NCI-H2196 (cell line): ENCODE data around the gene DNAJC28.
"Not testable (repeated sequence)": the region's sequence is repeated elsewhere in the genome, so short reads cannot be mapped to it uniquely, and the experiment has no call there.

Source experiments
- DNase-seq: peaks from one replicate; lab custom pipeline; 2025; ENCODE audit not compliant: unreplicated experiment; lab: John Stamatoyannopoulos, UW

Gene DNAJC28

GRCh38 chr21:33481314-33481943 is 10.1 kb downstream of the DNAJC28 start:
- DNase-seq, result no peak

DNA sequence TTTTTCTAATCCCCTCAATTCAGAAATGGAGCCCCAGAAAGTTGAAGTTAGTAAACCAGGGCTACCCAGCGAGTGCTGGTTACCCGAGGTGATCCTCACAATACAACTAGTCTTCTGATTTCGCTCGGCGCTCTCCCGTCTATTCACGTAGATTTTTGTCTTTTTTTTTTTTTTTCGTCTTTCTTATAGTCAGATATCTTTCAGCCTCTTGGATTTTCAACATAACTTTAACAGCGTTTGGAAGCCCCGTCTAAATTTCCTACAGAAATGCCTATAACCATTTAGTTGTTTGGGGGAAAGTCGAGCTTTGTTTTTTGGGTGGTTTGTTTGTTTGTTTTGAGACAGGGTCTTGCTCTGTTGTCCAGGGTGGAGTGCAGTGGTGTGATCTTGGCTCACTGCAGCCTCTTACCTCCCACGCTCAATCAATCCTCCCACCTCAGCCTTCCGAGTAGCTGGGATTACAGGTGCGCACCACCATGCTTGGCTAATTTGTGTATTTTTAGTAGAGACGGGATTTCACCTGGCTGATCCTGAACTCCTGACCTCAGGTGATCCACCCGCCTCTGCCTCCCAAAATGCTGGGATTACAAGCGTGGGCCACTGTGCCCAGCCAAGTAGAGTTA is 10.9 kb downstream of the DNAJC28 start:
- no peak for DNase-seq

GRCh38 chr21:33479679-33480480 is 11.6 kb downstream of the DNAJC28 start, which contains the start of gene TMEM50B:
Gene TMEM50B, minus strand, starts transcription at chr21:33479974. Its CDS starts 11,089 bp downstream, at chr21:33468885.
- DNase-seq, result peak; percentile 94

GRCh38 chr21:33478935-33479678 is 12.4 kb downstream of the DNAJC28 start:
- no peak for DNase-seq

GRCh38 chr21:33478182-33478581 is 13.3 kb downstream of the DNAJC28 start:
- DNase-seq, result no peak

- DNase-seq, result no peak
Observed at GRCh38 chr21:33477066-33477465, 14.4 kb downstream of the DNAJC28 start.

DNA sequence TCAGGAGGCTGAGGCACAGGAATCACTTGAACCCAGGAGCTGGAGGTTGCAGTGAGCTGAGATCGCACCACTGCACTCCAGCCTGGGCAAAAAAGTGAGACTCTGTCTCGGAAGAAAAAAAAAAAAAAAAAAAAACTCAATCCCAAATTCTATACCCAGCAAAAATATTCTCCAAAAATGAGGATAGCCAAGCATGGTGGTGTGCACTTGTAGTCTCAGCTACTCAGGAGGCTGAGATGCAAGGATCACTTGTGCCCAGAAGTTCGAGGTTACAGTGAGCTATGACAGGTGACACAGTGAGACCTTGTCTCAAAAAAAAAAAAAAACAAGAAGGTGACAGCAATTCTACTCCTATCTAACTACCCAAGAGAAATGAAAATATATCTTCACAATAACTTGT is 18.2 kb downstream of the DNAJC28 start:
- no peak for DNase-seq

- DNase-seq, result no peak
Observed at GRCh38 chr21:33470701-33471100, 20.8 kb downstream of the DNAJC28 start.

DNA sequence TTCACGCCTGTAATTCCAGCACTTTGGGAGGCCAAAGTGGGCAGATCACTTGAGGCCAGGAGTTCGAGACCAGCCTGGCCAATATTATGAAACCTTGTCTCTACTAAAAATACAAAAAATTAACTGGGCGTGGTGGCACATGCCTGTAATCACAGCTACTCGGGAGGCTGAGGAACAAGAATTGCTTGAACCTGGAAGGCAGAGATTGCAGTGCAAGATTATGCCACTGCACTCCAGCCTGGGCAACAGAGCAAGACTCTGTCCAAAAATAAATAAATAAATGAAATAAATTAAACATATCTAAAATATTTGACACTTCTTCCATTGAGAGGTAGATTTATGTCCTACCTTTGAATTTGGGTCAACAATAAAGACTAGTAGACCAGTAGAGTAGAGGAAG is 22.3 kb downstream of the DNAJC28 start:
- DNase-seq, result not testable (repeated sequence)

- no peak for DNase-seq
Observed at GRCh38 chr21:33461538-33462250, 29.8 kb downstream of the DNAJC28 start.

DNA sequence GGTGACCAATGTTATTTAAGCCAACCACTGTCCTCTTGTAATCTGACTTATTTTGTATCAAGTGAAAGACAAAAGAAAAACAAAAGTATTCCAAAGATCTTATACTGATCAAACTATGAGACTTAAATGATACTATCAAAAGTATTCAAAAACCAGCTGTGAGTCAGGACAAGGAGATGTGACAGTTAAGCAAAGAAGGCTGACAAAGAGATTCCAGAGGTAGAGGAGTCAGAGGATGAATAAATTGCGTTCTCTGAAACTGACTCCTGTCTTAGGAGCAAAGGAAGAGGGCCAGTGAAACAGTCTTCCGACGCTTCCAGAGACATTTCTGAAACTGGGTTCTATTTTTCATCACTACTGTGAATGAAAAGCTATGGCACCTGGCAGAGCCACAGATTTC is 32.7 kb downstream of the DNAJC28 start:
- DNase-seq, result no peak

GRCh38 chr21:33455686-33456446 is 35.6 kb downstream of the DNAJC28 start:
- no peak for DNase-seq

GRCh38 chr21:33452362-33452761 is 39.2 kb downstream of the DNAJC28 start:
- DNase-seq, result no peak

DNA sequence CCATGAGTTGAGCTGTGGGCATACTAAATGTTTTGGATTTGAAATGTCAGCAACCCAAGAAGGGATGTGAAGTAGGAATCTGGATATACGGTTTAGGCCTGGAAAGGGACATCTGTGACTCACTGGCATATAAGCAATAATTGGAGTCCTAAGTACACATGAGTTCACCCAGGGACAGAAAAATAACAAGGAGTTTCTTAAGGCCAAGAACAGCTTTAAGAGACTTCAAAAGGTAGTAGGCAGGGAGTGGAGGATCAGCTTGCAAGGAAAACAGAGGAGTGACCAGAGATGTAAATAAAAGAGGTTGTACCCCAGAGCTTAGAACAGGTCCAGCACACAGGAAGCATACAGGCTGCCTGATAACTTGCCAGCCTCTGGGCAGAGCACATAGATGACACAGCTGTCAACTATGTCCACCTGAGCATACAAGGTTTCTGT is 39.9 kb downstream of the DNAJC28 start:
- DNase-seq, result no peak

GRCh38 chr21:33449616-33450015 is 41.9 kb downstream of the DNAJC28 start:
- DNase-seq, result no peak

DNA sequence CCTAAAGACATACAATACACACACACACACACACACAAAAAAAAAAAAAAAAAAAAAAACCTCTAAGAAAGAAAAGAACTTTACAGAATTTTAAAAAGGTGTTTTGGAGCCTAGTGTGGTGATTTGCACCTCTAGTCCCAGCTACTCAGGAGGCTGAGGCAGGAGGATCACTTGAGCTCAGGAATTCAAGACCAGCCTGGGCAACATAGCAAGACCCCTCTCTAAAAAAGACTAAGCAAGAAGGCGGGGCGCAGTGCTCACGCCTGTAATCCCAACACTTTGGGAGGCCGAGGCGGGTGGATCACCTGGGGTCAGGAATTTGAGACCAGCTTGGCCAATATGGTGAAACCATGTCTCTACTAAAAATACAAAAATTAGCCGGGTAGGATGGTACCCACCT is 44.9 kb downstream of the DNAJC28 start:
- DNase-seq, result not testable (repeated sequence)

GRCh38 chr21:33444499-33444898 is 47.0 kb downstream of the DNAJC28 start:
- DNase-seq, result no peak

GRCh38 chr21:33443194-33443593 is 48.3 kb downstream of the DNAJC28 start:
- DNase-seq, result peak; percentile 48

DNA sequence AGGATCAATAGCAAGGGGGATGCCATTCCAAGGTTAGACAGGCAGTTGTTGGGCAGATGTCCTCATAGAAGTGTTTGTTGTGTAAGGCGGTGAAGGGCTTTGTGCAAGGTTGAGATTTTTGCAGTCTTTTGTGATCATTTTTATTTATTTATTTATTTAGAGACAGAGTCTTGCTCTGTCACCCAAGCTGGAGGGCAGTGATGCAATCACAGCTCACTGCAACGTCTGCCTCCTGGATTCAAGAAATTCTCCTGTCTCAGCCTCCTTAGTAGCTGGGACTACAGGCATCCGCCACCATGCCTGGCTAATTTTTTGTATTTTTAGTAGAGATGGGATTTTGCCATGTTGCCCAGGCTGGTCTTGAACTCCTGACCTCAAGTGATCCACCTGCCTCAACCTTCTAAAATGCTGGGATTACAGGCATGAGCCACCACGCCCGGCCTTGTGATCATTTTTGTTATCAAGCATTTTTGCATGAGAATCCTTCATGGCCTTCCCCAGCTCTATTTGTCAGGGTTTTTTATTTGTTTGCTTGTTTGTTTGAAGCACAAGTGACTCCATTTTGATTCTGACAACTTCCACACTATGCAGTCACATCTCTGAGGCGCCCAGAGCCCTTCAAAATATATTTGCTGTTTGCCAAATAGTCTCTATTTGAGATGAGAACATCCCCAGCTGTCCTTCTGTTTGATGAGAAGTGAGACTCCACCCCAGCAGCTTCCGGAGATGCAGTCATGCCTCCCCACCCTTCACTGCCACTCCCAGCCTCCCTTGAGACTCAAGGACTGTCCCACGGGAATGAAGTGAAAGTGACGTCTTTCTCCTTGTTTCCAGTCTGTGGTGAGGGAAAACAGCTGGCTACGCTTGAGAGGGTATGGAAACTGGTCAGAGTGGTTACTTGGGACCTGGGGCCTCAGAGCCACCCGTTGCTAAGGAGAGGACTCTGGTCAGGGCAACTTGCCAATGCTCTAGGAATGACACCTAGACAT is 49.7 kb downstream of the DNAJC28 start:
- peak; percentile 83 for DNase-seq
